Uterus (tissue), 4 donors: ENCODE measurements around the gene NAPEPLD. TPM values are rescaled to one million over a fixed set of nuclear protein-coding genes. Genes with fewer than 3 reads are reported as not detected.

ENCODE experiments used
- DNase-seq, 2 donors: peaks; one replicate each; pipeline ENCODE4 v3.0.0-alpha.2; 2019 to 2020
- H3K27ac ChIP-seq, 2 donors: fragments of 200-600 bp; sonication (generic); 1 replicate in 1 of 2; 2 replicates in 1 of 2; pipeline ENCODE4 v1.5.1; 2016 to 2018
- H3K27me3 ChIP-seq, 2 donors: fragments of 200-600 bp; sonication (generic); one replicate each; pipeline ENCODE4 v1.5.1; 2018 to 2019; ENCODE audit warnings: control low read depth in 1 of 2
- H3K36me3 ChIP-seq, 2 donors: fragments of 200-600 bp; sonication (generic); one replicate each; pipeline ENCODE4 v1.5.1; 2019; ENCODE audit warnings: control low read depth in 1 of 2
- H3K4me1 ChIP-seq, 2 donors: fragments of 200-600 bp; sonication (generic); one replicate each; pipeline ENCODE4 v1.5.1; 2018 to 2019; ENCODE audit warnings: control low read depth in 1 of 2
- H3K4me3 ChIP-seq, 2 donors: fragments of 200-600 bp; sonication (generic); 1 replicate in 1 of 2; 2 replicates in 1 of 2; pipeline ENCODE4 v1.5.1; 2018 to 2019; ENCODE audit warnings: mild to moderate bottlenecking in 1 of 2
- H3K9me3 ChIP-seq, 2 donors: fragments of 200-600 bp; sonication (generic); one replicate each; pipeline ENCODE4 v1.5.1; 2019; ENCODE audit warnings: control low read depth in 1 of 2
- CTCF ChIP-seq, 4 experiments: fragments of 200-600 bp in 2 of 4; fragments of 450-650 bp in 2 of 4; sonication (generic) in 2 of 4; IDR thresholded peaks; one replicate each; pipeline ENCODE4 v1.5.1; 2016 to 2019; ENCODE audit warnings: antibody characterized with exemption in 4 of 4, mild to moderate bottlenecking in 2 of 4, moderate library complexity in 1 of 4
- POLR2A ChIP-seq, 2 donors: fragments of 450-650 bp; IDR thresholded peaks; one replicate each; pipeline ENCODE4 v1.6.1; 2016; ENCODE audit warnings: antibody characterized with exemption in 2 of 2, mild to moderate bottlenecking in 1 of 2, moderate library complexity in 1 of 2
- intact Hi-C: fragments of 100-400 bp; cut with DNase I; formaldehyde crosslinking; loops from one replicate; pipeline ENCODE4 v1.15.1; 2023; ENCODE audit warnings: low total_unique reads
- total RNA-seq, 4 donors: library from RNA; depleted of rRNA in 3 of 4; stranded (reverse); fragments of >200 nt in 3 of 4; gene quantifications; one replicate each; pipeline versions ENCODE4 v1.1.0 to v1.2.4, GENCODE V29; 2014 to 2023
- donor health status: DM: yes; HTN: yes; CAD: no.

The NAPEPLD gene
- total RNA-seq, 4 donors from 2014 or later: 11.0 to 79.4 (median 31.1) TPM

GRCh38 chr7:103073989-103074518, 74.8 kb downstream of the NAPEPLD start:
- DNase-seq: peak in 1 of 2 donors; percentile 18
- Histone ChIP-seq H3K9me3 (no peaks in the 10 kb centered on the region), H3K4me3 (peak overlapping the region; percentile 63 to 88), H3K27ac (peak overlapping the region; percentile 74 to 94), H3K36me3 (no peaks in the 10 kb centered on the region), H3K27me3 (no peaks in the 10 kb centered on the region), H3K4me1 (no peaks in the 10 kb centered on the region)
- intact Hi-C loops: loop anchor here (10.0 kb wide), 1 partner anchor 71 kb away; the partner anchor contains the start of gene NAPEPLD
- TF ChIP-seq CTCF (IDR thresholded peaks at IDR 0.05) (no peak), POLR2A (IDR thresholded peaks at IDR 0.05) (peak in 1 of 2 donors; percentile 15)

DNA sequence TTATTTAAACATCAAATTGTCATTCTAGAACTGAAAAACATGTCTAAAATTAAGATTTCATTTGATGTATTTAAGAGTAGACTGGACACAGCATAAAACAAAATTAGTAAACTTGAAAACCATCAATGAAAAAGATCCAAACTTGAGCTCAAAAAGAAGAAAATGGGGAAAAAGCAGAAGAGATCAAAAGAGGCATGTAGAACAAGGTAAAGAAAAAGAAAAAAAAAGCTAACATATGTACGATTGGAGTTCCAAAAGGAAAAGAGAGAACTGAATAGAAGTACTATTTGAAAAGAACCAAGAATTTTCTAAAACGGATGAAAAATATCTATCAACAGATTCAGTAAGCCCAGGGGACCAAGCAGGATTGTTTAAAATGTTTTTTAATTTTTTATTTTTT, 77.9 kb downstream of the NAPEPLD start:
- Histone ChIP-seq H3K27ac (no peak overlapping the region), H3K4me1 (no peaks in the 10 kb centered on the region), H3K4me3 (no peak overlapping the region), H3K27me3 (no peaks in the 10 kb centered on the region), H3K9me3 (no peaks in the 10 kb centered on the region), H3K36me3 (no peaks in the 10 kb centered on the region)
- no peak for TF ChIP-seq POLR2A (IDR thresholded peaks at IDR 0.05)
- TF ChIP-seq CTCF (IDR thresholded peaks at IDR 0.05): no peak
- no peak for DNase-seq
- intact Hi-C loops: loop anchor here (10.0 kb wide), 1 partner anchor 74 kb away; the partner anchor contains the start of gene NAPEPLD

DNA sequence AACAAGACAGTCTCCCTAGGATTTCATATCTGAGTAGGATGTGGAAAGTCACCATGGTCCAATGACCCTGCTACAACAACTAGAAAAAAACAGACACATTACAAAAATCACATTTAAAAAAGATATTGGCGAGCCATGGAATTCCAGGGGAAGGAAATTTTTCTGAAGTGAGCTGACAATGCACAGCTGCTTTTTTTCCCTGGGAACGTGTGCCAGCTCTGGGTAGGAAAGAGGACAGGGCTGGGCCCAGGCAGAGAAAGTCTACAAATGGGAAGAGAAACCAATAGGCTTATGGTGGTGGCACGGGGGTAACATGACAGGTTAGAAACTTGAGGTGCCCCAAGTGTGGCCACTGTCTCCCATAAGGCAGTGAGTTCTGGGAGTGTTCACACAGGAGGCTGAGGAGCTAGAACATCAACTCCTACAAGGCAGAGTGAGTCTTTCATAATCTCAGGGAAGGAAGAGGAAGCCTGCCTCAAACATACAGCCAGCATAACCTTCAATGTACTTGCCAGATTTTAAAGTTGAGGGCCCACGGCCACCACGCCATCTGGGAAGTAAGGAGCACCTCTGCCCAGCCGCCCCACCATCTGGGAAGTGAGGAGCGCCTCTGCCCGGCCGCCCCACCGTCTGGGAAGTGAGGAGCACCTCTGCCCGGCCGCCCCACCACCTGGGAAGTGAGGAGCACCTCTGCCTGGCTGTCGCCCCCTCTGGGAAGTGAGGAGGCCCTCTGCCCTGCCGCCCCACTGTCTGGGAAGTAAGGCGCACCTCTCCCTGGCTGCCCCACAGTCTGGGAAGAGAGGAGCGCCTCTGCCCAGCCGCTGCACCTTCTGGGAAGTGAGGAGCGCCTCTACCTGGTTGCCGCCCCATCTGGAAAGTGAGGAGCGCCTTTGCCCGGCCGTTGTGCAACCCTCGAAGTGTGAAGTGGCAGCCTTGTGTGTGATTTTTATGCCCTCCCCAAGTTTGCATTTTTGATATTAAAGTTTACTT, 80.2 kb downstream of the NAPEPLD start:
- no peak overlapping the region for H3K27ac ChIP-seq
- no peak for DNase-seq
- H3K4me3 ChIP-seq: no peak overlapping the region
- no peaks in the 10 kb centered on the region for H3K27me3 ChIP-seq
- H3K4me1 ChIP-seq: no peaks in the 10 kb centered on the region
- H3K36me3 ChIP-seq: no peaks in the 10 kb centered on the region
- TF ChIP-seq POLR2A (IDR thresholded peaks at IDR 0.05) (no peak), CTCF (IDR thresholded peaks at IDR 0.05) (no peak)
- intact Hi-C loops: no loop called here
- H3K9me3 ChIP-seq: no peaks in the 10 kb centered on the region

DNA sequence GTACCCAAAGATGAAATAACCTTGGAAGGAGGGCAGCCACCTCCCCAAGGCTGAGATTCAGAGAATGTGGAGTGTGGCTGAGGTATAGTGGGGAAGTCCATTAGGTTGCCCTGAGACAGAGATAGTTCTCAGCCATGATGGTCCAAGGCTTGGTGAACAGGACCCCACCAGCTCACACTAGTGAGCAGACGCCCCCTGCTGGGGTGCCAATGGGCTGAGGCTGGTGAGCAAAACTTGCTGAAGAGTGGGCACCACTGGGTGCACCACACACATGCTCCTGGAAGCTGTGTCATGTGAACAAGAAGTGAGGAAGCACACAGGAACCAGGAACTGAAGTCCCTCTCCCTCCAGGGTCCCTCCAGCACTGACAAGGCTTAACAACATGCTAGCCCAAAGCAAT, 83.2 kb downstream of the NAPEPLD start:
- H3K27ac ChIP-seq: no peak overlapping the region
- DNase-seq: no peak
- TF ChIP-seq POLR2A (IDR thresholded peaks at IDR 0.05) (no peak), CTCF (IDR thresholded peaks at IDR 0.05) (peak in 1 of 4 experiments; percentile 13)
- H3K36me3 ChIP-seq: no peaks in the 10 kb centered on the region
- H3K9me3 ChIP-seq: no peaks in the 10 kb centered on the region
- intact Hi-C loops: no loop called here
- no peak overlapping the region for H3K4me3 ChIP-seq
- no peaks in the 10 kb centered on the region for H3K4me1 ChIP-seq
- H3K27me3 ChIP-seq: no peaks in the 10 kb centered on the region

DNA sequence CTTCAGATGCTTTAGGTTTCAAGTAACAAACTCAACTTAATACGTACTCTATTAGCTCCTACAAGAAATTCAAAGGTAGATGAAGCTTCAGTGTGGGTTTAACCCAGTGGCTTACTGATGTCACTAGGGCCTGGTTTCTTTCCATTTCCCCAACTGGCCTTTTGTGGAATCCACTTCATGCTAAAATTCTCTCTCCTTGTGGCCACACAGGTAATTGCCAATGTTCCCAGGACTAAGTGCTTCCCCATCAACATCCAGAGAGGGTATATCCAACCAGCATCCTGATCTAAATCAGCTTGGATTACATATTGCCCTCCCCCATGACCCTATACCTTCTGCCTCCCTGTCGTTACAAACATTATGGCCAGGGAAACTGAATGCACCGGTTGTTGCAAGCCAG, 85.0 kb downstream of the NAPEPLD start:
- Histone ChIP-seq H3K9me3 (no peaks in the 10 kb centered on the region), H3K4me3 (no peak overlapping the region), H3K4me1 (no peaks in the 10 kb centered on the region), H3K36me3 (no peaks in the 10 kb centered on the region), H3K27me3 (no peaks in the 10 kb centered on the region), H3K27ac (no peak overlapping the region)
- no peak for DNase-seq
- intact Hi-C loops: no loop called here
- TF ChIP-seq CTCF (IDR thresholded peaks at IDR 0.05) (no peak), POLR2A (IDR thresholded peaks at IDR 0.05) (no peak)
